Measurements from ENCODE around the gene KYNU.
"Not testable (repeated sequence)": the region's sequence is repeated elsewhere in the genome, so short reads cannot be mapped to it uniquely, and the experiment has no call there.

The KYNU gene

GRCh38 chr2:143074913-143075312 lies 197.4 kb downstream of the KYNU start:
- not testable (repeated sequence) for H3K9ac ChIP-seq (ENCODE audit: low read depth in 1 of 2, low read length in 2 of 2); H3K27ac ChIP-seq (ENCODE audit: low read depth, low read length); H3K36me3 ChIP-seq (ENCODE audit: control insufficient read depth in 1 of 2, insufficient read depth in 2 of 2, low read length in 2 of 2)

GRCh38 chr2:143075711-143076110 lies 198.2 kb downstream of the KYNU start:
- H3K36me3 ChIP-seq (ENCODE audit: control insufficient read depth in 1 of 2, insufficient read depth in 2 of 2, low read length in 2 of 2) = no peaks in the 10 kb centered on the region
- H3K4me1 ChIP-seq (ENCODE audit: control insufficient read depth in 1 of 2, insufficient read depth in 2 of 2, low read length in 2 of 2) = no peaks in the 10 kb centered on the region
- no peaks in the 10 kb centered on the region for H3K27me3 ChIP-seq (ENCODE audit: control insufficient read depth in 1 of 2, insufficient read depth in 2 of 2, low read length in 2 of 2)
- H3K27ac ChIP-seq (ENCODE audit: low read depth, low read length) = no peak overlapping the region
- H3K9me3 ChIP-seq (ENCODE audit: control insufficient read depth in 1 of 2, low read length in 2 of 2) = peaks cover 8% of the 10 kb centered on the region in 2 donors
- H3K9ac ChIP-seq (ENCODE audit: low read depth in 1 of 2, low read length in 2 of 2) = no peak overlapping the region
- H3K4me3 ChIP-seq (ENCODE audit: low read depth in 1 of 2, low read length in 2 of 2) = no peak overlapping the region

More at GRCh38 chr2:143074913-143075312, 197.4 kb downstream of the KYNU start:
- H3K4me3 ChIP-seq (ENCODE audit: low read depth in 1 of 2, low read length in 2 of 2); H3K9me3 ChIP-seq (ENCODE audit: control insufficient read depth in 1 of 2, low read length in 2 of 2); H3K27me3 ChIP-seq (ENCODE audit: control insufficient read depth in 1 of 2, insufficient read depth in 2 of 2, low read length in 2 of 2); H3K4me1 ChIP-seq (ENCODE audit: control insufficient read depth in 1 of 2, insufficient read depth in 2 of 2, low read length in 2 of 2): not testable (repeated sequence)

GRCh38 chr2:143078104-143078503 lies 200.6 kb downstream of the KYNU start:
- Histone ChIP-seq H3K27me3 (ENCODE audit: control insufficient read depth in 1 of 2, insufficient read depth in 2 of 2, low read length in 2 of 2) (no peaks in the 10 kb centered on the region), H3K4me3 (ENCODE audit: low read depth in 1 of 2, low read length in 2 of 2) (no peak overlapping the region), H3K27ac (ENCODE audit: low read depth, low read length) (no peak overlapping the region), H3K36me3 (ENCODE audit: control insufficient read depth in 1 of 2, insufficient read depth in 2 of 2, low read length in 2 of 2) (no peaks in the 10 kb centered on the region), H3K9ac (ENCODE audit: low read depth in 1 of 2, low read length in 2 of 2) (no peak overlapping the region), H3K9me3 (ENCODE audit: control insufficient read depth in 1 of 2, low read length in 2 of 2) (peaks cover 8% of the 10 kb centered on the region in 2 donors), H3K4me1 (ENCODE audit: control insufficient read depth in 1 of 2, insufficient read depth in 2 of 2, low read length in 2 of 2) (no peaks in the 10 kb centered on the region)

GRCh38 chr2:143081616-143082015 lies 204.2 kb downstream of the KYNU start:
- no peak overlapping the region for H3K4me3 ChIP-seq (ENCODE audit: low read depth in 1 of 2, low read length in 2 of 2)
- no peaks in the 10 kb centered on the region for H3K27me3 ChIP-seq (ENCODE audit: control insufficient read depth in 1 of 2, insufficient read depth in 2 of 2, low read length in 2 of 2)
- H3K9me3 ChIP-seq (ENCODE audit: control insufficient read depth in 1 of 2, low read length in 2 of 2) = no peaks in the 10 kb centered on the region
- no peak overlapping the region for H3K9ac ChIP-seq (ENCODE audit: low read depth in 1 of 2, low read length in 2 of 2)
- H3K4me1 ChIP-seq (ENCODE audit: control insufficient read depth in 1 of 2, insufficient read depth in 2 of 2, low read length in 2 of 2) = no peaks in the 10 kb centered on the region
- H3K27ac ChIP-seq (ENCODE audit: low read depth, low read length) = no peak overlapping the region
- no peaks in the 10 kb centered on the region for H3K36me3 ChIP-seq (ENCODE audit: control insufficient read depth in 1 of 2, insufficient read depth in 2 of 2, low read length in 2 of 2)

- no peak overlapping the region for H3K27ac ChIP-seq (ENCODE audit: low read depth, low read length)
- H3K4me1 ChIP-seq (ENCODE audit: control insufficient read depth in 1 of 2, insufficient read depth in 2 of 2, low read length in 2 of 2) = no peaks in the 10 kb centered on the region
- no peaks in the 10 kb centered on the region for H3K36me3 ChIP-seq (ENCODE audit: control insufficient read depth in 1 of 2, insufficient read depth in 2 of 2, low read length in 2 of 2)
- H3K9ac ChIP-seq (ENCODE audit: low read depth in 1 of 2, low read length in 2 of 2) = no peak overlapping the region
- H3K27me3 ChIP-seq (ENCODE audit: control insufficient read depth in 1 of 2, insufficient read depth in 2 of 2, low read length in 2 of 2) = no peaks in the 10 kb centered on the region
- H3K9me3 ChIP-seq (ENCODE audit: control insufficient read depth in 1 of 2, low read length in 2 of 2) = no peaks in the 10 kb centered on the region
- H3K4me3 ChIP-seq (ENCODE audit: low read depth in 1 of 2, low read length in 2 of 2) = no peak overlapping the region
Observed at GRCh38 chr2:143083636-143084035, 206.2 kb downstream of the KYNU start.

GRCh38 chr2:143084462-143084861 lies 207.0 kb downstream of the KYNU start:
- H3K27ac ChIP-seq (ENCODE audit: low read depth, low read length) = no peak overlapping the region
- H3K9me3 ChIP-seq (ENCODE audit: control insufficient read depth in 1 of 2, low read length in 2 of 2) = no peaks in the 10 kb centered on the region
- H3K4me1 ChIP-seq (ENCODE audit: control insufficient read depth in 1 of 2, insufficient read depth in 2 of 2, low read length in 2 of 2) = no peaks in the 10 kb centered on the region
- no peaks in the 10 kb centered on the region for H3K27me3 ChIP-seq (ENCODE audit: control insufficient read depth in 1 of 2, insufficient read depth in 2 of 2, low read length in 2 of 2)
- H3K36me3 ChIP-seq (ENCODE audit: control insufficient read depth in 1 of 2, insufficient read depth in 2 of 2, low read length in 2 of 2) = no peaks in the 10 kb centered on the region
- no peak overlapping the region for H3K9ac ChIP-seq (ENCODE audit: low read depth in 1 of 2, low read length in 2 of 2)
- H3K4me3 ChIP-seq (ENCODE audit: low read depth in 1 of 2, low read length in 2 of 2) = no peak overlapping the region

GRCh38 chr2:143085125-143085784 lies 207.8 kb downstream of the KYNU start:
- no peaks in the 10 kb centered on the region for H3K4me1 ChIP-seq (ENCODE audit: control insufficient read depth in 1 of 2, insufficient read depth in 2 of 2, low read length in 2 of 2)
- no peak overlapping the region for H3K9ac ChIP-seq (ENCODE audit: low read depth in 1 of 2, low read length in 2 of 2)
- no peaks in the 10 kb centered on the region for H3K36me3 ChIP-seq (ENCODE audit: control insufficient read depth in 1 of 2, insufficient read depth in 2 of 2, low read length in 2 of 2)
- H3K27ac ChIP-seq (ENCODE audit: low read depth, low read length) = no peak overlapping the region
- H3K9me3 ChIP-seq (ENCODE audit: control insufficient read depth in 1 of 2, low read length in 2 of 2) = no peaks in the 10 kb centered on the region
- no peaks in the 10 kb centered on the region for H3K27me3 ChIP-seq (ENCODE audit: control insufficient read depth in 1 of 2, insufficient read depth in 2 of 2, low read length in 2 of 2)
- no peak overlapping the region for H3K4me3 ChIP-seq (ENCODE audit: low read depth in 1 of 2, low read length in 2 of 2)

- H3K27me3 ChIP-seq (ENCODE audit: control insufficient read depth in 1 of 2, insufficient read depth in 2 of 2, low read length in 2 of 2) = no peaks in the 10 kb centered on the region
- H3K4me1 ChIP-seq (ENCODE audit: control insufficient read depth in 1 of 2, insufficient read depth in 2 of 2, low read length in 2 of 2) = no peaks in the 10 kb centered on the region
- no peaks in the 10 kb centered on the region for H3K9me3 ChIP-seq (ENCODE audit: control insufficient read depth in 1 of 2, low read length in 2 of 2)
- H3K27ac ChIP-seq (ENCODE audit: low read depth, low read length) = no peak overlapping the region
- H3K36me3 ChIP-seq (ENCODE audit: control insufficient read depth in 1 of 2, insufficient read depth in 2 of 2, low read length in 2 of 2) = no peaks in the 10 kb centered on the region
- no peak overlapping the region for H3K4me3 ChIP-seq (ENCODE audit: low read depth in 1 of 2, low read length in 2 of 2)
- no peak overlapping the region for H3K9ac ChIP-seq (ENCODE audit: low read depth in 1 of 2, low read length in 2 of 2)
Observed at GRCh38 chr2:143087033-143087432, 209.6 kb downstream of the KYNU start.

- Histone ChIP-seq H3K27me3 (ENCODE audit: control insufficient read depth in 1 of 2, insufficient read depth in 2 of 2, low read length in 2 of 2) (no peaks in the 10 kb centered on the region), H3K4me3 (ENCODE audit: low read depth in 1 of 2, low read length in 2 of 2) (no peak overlapping the region), H3K9ac (ENCODE audit: low read depth in 1 of 2, low read length in 2 of 2) (no peak overlapping the region), H3K4me1 (ENCODE audit: control insufficient read depth in 1 of 2, insufficient read depth in 2 of 2, low read length in 2 of 2) (no peaks in the 10 kb centered on the region), H3K9me3 (ENCODE audit: control insufficient read depth in 1 of 2, low read length in 2 of 2) (no peaks in the 10 kb centered on the region), H3K27ac (ENCODE audit: low read depth, low read length) (no peak overlapping the region), H3K36me3 (ENCODE audit: control insufficient read depth in 1 of 2, insufficient read depth in 2 of 2, low read length in 2 of 2) (no peaks in the 10 kb centered on the region)
Observed at GRCh38 chr2:143088388-143088787, 210.9 kb downstream of the KYNU start.

GRCh38 chr2:143089520-143089919 lies 212.1 kb downstream of the KYNU start:
- not testable (repeated sequence) for H3K9ac ChIP-seq (ENCODE audit: low read depth in 1 of 2, low read length in 2 of 2); H3K27me3 ChIP-seq (ENCODE audit: control insufficient read depth in 1 of 2, insufficient read depth in 2 of 2, low read length in 2 of 2); H3K27ac ChIP-seq (ENCODE audit: low read depth, low read length); H3K9me3 ChIP-seq (ENCODE audit: control insufficient read depth in 1 of 2, low read length in 2 of 2); H3K4me3 ChIP-seq (ENCODE audit: low read depth in 1 of 2, low read length in 2 of 2); H3K36me3 ChIP-seq (ENCODE audit: control insufficient read depth in 1 of 2, insufficient read depth in 2 of 2, low read length in 2 of 2); H3K4me1 ChIP-seq (ENCODE audit: control insufficient read depth in 1 of 2, insufficient read depth in 2 of 2, low read length in 2 of 2)

Data from duodenal mucosa (tissue), 2 donors.